C4-2B (cell line): Measurements from ENCODE around the gene AUTS2.

Experiments
- ZFX ChIP-seq: fragments of 450-650 bp; IDR thresholded peaks from 2 replicates; pipeline ENCODE4 v1.6.1; 2017
- TF ChIP-seq, protein P1 (sequence below): fragments of 450-650 bp; conservative IDR thresholded peaks from 2 replicates; pipeline ENCODE4 v1.5.1; 2017; ENCODE audit warnings: mild to moderate bottlenecking

DNA sequence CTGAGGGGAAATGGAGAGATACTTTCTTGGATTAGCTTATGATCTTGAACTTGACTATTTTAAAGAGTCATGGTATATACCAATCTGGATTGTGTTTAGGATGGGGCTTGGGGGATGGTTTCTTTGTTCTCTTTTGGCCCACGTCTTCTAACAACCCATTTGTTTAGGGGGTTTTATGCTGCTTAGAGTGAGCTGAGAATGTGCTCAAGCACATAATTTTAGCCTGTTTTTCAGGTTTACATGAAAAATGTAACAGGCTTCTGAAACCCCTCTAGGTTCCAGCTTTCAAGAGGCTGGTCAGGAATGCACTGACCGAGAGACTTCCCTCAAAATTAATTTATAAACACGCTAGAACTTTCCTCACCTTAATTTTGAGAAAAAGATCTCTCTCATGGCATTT is 94.3 kb downstream of the AUTS2 start:
- TF ChIP-seq, protein P1, sequence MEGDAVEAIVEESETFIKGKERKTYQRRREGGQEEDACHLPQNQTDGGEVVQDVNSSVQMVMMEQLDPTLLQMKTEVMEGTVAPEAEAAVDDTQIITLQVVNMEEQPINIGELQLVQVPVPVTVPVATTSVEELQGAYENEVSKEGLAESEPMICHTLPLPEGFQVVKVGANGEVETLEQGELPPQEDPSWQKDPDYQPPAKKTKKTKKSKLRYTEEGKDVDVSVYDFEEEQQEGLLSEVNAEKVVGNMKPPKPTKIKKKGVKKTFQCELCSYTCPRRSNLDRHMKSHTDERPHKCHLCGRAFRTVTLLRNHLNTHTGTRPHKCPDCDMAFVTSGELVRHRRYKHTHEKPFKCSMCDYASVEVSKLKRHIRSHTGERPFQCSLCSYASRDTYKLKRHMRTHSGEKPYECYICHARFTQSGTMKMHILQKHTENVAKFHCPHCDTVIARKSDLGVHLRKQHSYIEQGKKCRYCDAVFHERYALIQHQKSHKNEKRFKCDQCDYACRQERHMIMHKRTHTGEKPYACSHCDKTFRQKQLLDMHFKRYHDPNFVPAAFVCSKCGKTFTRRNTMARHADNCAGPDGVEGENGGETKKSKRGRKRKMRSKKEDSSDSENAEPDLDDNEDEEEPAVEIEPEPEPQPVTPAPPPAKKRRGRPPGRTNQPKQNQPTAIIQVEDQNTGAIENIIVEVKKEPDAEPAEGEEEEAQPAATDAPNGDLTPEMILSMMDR, result no peak
- TF ChIP-seq ZFX, result no peak
